HCT116 (cell line): Measurements from ENCODE around the gene CISH. TPM values are rescaled to one million over a fixed set of nuclear protein-coding genes. Genes with fewer than 3 reads are reported as not detected.

Source experiments
- ATAC-seq: fragments of 200-7000 bp; cut with Tn5 transposase; 2 replicates; pipeline ENCODE4 v1.9.1; 2020; ENCODE audit warnings: mild to moderate bottlenecking, moderate library complexity
- BruUV-seq: library from RNA; stranded (reverse); fragments of 400-500 nt; replicated peaks from 2 replicates; lab custom pipeline; 2021; lab: Mats Ljungman, UMichigan
- CTCF ChIA-PET: fragments of 300-600 bp; sonication (Branson Sonifier 250); formaldehyde crosslinking; loops from one replicate; lab custom pipeline; 2021; ENCODE audit warnings: antibody characterized with exemption; lab: Charles Lee
- POLR2A ChIA-PET: fragments of 300-600, 350-600 bp; sonication (Branson Sonifier 250); formaldehyde crosslinking; loops from one replicate; lab custom pipeline; 2021; ENCODE audit warnings: antibody characterized with exemption; lab: Charles Lee
- RAD21 ChIA-PET, 2 experiments: fragments of 300-600 bp; sonication (Branson Sonifier 250); formaldehyde crosslinking; loops; one replicate each; lab custom pipeline; 2023; ENCODE audit warnings: low total read pairs in 2 of 2; ENCODE audit not compliant: uncharacterized antibody in 2 of 2, unreplicated experiment in 2 of 2, low non-redundant PET in 1 of 2; lab: Charles Lee
- DNase-seq: peaks from one replicate; pipeline ENCODE4 v3.0.0-alpha.2; 2010; ENCODE audit warnings: low read depth, low spot score
- H2AFZ ChIP-seq: fragments of 200-600 bp; shearing (Covaris generic), sonication (generic); 2 replicates; pipeline ENCODE4 v1.6.1; 2017; ENCODE audit warnings: low read depth, mixed run types, mixed read lengths, antibody characterized with exemption, low read length; ENCODE audit not compliant: poor library complexity, severe bottlenecking
- H3K27ac ChIP-seq: 2 replicates; pipeline ENCODE4 v1.5.1; 2012; ENCODE audit warnings: low read depth, low read length
- H3K27me3 ChIP-seq: fragments of 200-600 bp; sonication (generic); 2 replicates; pipeline ENCODE4 v1.6.1; 2016; ENCODE audit warnings: mixed run types, low read length, mixed read lengths; ENCODE audit not compliant: insufficient read depth
- H3K36me3 ChIP-seq, 2 experiments: fragments of 200-500 bp in 1 of 2; fragments of 200-600 bp in 1 of 2; sonication (Bioruptor generic) in 1 of 2; sonication (generic) in 1 of 2; 2 replicates each; pipeline versions ENCODE4 v1.5.1 to v1.6.1; 2014 to 2016; ENCODE audit warnings: low read length in 2 of 2, inconsistent platforms in 1 of 2, mixed read lengths in 1 of 2, mixed run types in 1 of 2; ENCODE audit not compliant: insufficient read depth in 2 of 2, control insufficient read depth in 1 of 2
- H3K4me1 ChIP-seq, 2 experiments: fragments of 200-600 bp in 1 of 2; sonication (generic) in 1 of 2; 2 replicates each; pipeline versions ENCODE4 v1.5.1 to v1.6.1; 2012 to 2017; ENCODE audit warnings: low read length in 2 of 2, inconsistent platforms in 1 of 2, mild to moderate bottlenecking in 1 of 2, mixed read lengths in 1 of 2, mixed run types in 1 of 2, moderate library complexity in 1 of 2; ENCODE audit not compliant: insufficient read depth in 2 of 2, control insufficient read depth in 1 of 2
- H3K4me2 ChIP-seq: fragments of 200-600 bp; sonication (generic); 2 replicates; pipeline ENCODE4 v1.6.1; 2017; ENCODE audit warnings: mixed run types, low read length, mixed read lengths
- H3K4me3 ChIP-seq, 2 experiments: fragments of 200-600 bp in 1 of 2; sonication (generic) in 1 of 2; replicated peaks in 1 of 2; 2 replicates each; pipeline ENCODE4 v1.5.1; 2011 to 2016; ENCODE audit warnings: low read length in 2 of 2, control low read depth in 1 of 2, low read depth in 1 of 2, mild to moderate bottlenecking in 1 of 2, mixed read lengths in 1 of 2, mixed run types in 1 of 2
- H3K79me2 ChIP-seq: fragments of 200-600 bp; sonication (generic); 2 replicates; pipeline ENCODE4 v1.6.1; 2017; ENCODE audit warnings: mild to moderate bottlenecking, mixed run types, low read length, moderate library complexity, mixed read lengths; ENCODE audit not compliant: insufficient read depth
- H3K9ac ChIP-seq: fragments of 200-600 bp; sonication (generic); 2 replicates; pipeline ENCODE4 v1.6.1; 2016; ENCODE audit warnings: low read length, mixed read lengths
- H3K9me2 ChIP-seq: fragments of 200-600 bp; sonication (generic), shearing (Covaris generic); 2 replicates; pipeline ENCODE4 v1.6.1; 2017; ENCODE audit warnings: mixed run types, mild to moderate bottlenecking, moderate library complexity; ENCODE audit not compliant: insufficient read depth
- H3K9me3 ChIP-seq, 2 experiments: fragments of 200-500 bp in 1 of 2; fragments of 200-600 bp in 1 of 2; sonication (Bioruptor generic) in 1 of 2; sonication (generic) in 1 of 2; 2 replicates each; pipeline ENCODE4 v1.6.1; 2014 to 2017; ENCODE audit warnings: low read length in 2 of 2, mixed read lengths in 2 of 2, inconsistent platforms in 1 of 2, low read depth in 1 of 2, mild to moderate bottlenecking in 1 of 2, mixed run types in 1 of 2, moderate library complexity in 1 of 2; ENCODE audit not compliant: control insufficient read depth in 1 of 2, insufficient read depth in 1 of 2
- H4K20me1 ChIP-seq: fragments of 200-600 bp; sonication (generic), shearing (Covaris generic); 2 replicates; pipeline ENCODE4 v1.6.1; 2017; ENCODE audit warnings: mixed run types, mild to moderate bottlenecking, moderate library complexity; ENCODE audit not compliant: insufficient read depth
- CBX3 ChIP-seq: IDR thresholded peaks from 2 replicates; pipeline ENCODE4 v1.6.1; 2012; ENCODE audit warnings: low read depth
- CEBPB ChIP-seq: IDR thresholded peaks from 2 replicates; pipeline ENCODE4 v1.6.1; 2012; ENCODE audit warnings: low read depth
- EGR1 ChIP-seq: IDR thresholded peaks from 2 replicates; pipeline ENCODE4 v1.6.1; 2012; ENCODE audit warnings: low read depth
- ELF1 ChIP-seq: IDR thresholded peaks from 2 replicates; pipeline ENCODE4 v1.6.1; 2012; ENCODE audit warnings: low read depth, borderline replicate concordance
- EZH2 ChIP-seq: fragments of 200-600 bp; sonication (generic); IDR thresholded peaks from 2 replicates; pipeline ENCODE4 v1.6.1; 2017; ENCODE audit warnings: antibody characterized with exemption, mixed run types
- EZH2phosphoT487 ChIP-seq: fragments of 200-600 bp; IDR thresholded peaks from 2 replicates; pipeline ENCODE4 v1.6.1; 2018; ENCODE audit warnings: antibody characterized with exemption, borderline replicate concordance
- FOSL1 ChIP-seq: IDR thresholded peaks from 2 replicates; pipeline ENCODE4 v1.6.1; 2012; ENCODE audit warnings: low read depth
- POLR2AphosphoS5 ChIP-seq: IDR thresholded peaks from 2 replicates; pipeline ENCODE4 v1.6.1; 2011; ENCODE audit warnings: mild to moderate bottlenecking, low read depth, low read length, moderate library complexity
- RAD21 ChIP-seq: IDR thresholded peaks from 2 replicates; pipeline ENCODE4 v1.6.1; 2012; ENCODE audit warnings: low read depth, mild to moderate bottlenecking
- SIN3A ChIP-seq: IDR thresholded peaks from 2 replicates; pipeline ENCODE4 v1.6.1; 2012; ENCODE audit warnings: low read depth
- SP1 ChIP-seq: IDR thresholded peaks from 2 replicates; pipeline ENCODE4 v1.6.1; 2012; ENCODE audit warnings: low read depth
- SRF ChIP-seq: IDR thresholded peaks from 2 replicates; pipeline ENCODE4 v1.6.1; 2012; ENCODE audit warnings: low read depth
- YY1 ChIP-seq: IDR thresholded peaks from 2 replicates; pipeline ENCODE4 v1.6.1; 2011; ENCODE audit warnings: low read length, low read depth, moderate library complexity, mild to moderate bottlenecking; ENCODE audit not compliant: insufficient replicate concordance; ENCODE audit errors: extremely low read depth
- ZFX ChIP-seq: fragments of 450-650 bp; IDR thresholded peaks from 2 replicates; pipeline ENCODE4 v1.6.1; 2017
- ZNF274 ChIP-seq: fragments of 200-500 bp; sonication (Bioruptor generic); IDR thresholded peaks from 2 replicates; pipeline ENCODE4 v1.6.1; 2014; ENCODE audit warnings: mild to moderate bottlenecking, low read depth, low read length, inconsistent platforms
- intact Hi-C: fragments of 100-400 bp; cut with micrococcal nuclease; formaldehyde crosslinking; loops from 2 replicates; pipeline ENCODE4 v1.10.0; 2022
- total RNA-seq: library from RNA; stranded (reverse); gene quantifications from one replicate; pipeline ENCODE4 v1.2.1, GENCODE V29; 2021; ENCODE audit not compliant: unreplicated experiment
- TF ChIP-seq, protein P1 (sequence below): IDR thresholded peaks from 2 replicates; pipeline ENCODE4 v1.6.1; 2012
- TF ChIP-seq, protein P2 (sequence below), 3 experiments: fragments of 200-600 bp in 1 of 3; sonication (generic) in 1 of 3; IDR thresholded peaks in 2 of 3; conservative IDR thresholded peaks in 1 of 3; 2 replicates each; pipeline ENCODE4 v1.5.1; 2012 to 2017; ENCODE audit warnings: low read depth in 2 of 3, low read length in 2 of 3, antibody characterized with exemption in 1 of 3, borderline replicate concordance in 1 of 3, control low read depth in 1 of 3, mild to moderate bottlenecking in 1 of 3, mixed read lengths in 1 of 3, mixed run types in 1 of 3, moderate library complexity in 1 of 3; ENCODE audit not compliant: insufficient read depth in 1 of 3
- TF ChIP-seq, protein P3 (sequence below): IDR thresholded peaks from 2 replicates; pipeline ENCODE4 v1.6.1; 2012; ENCODE audit warnings: low read depth
- TF ChIP-seq, protein P4 (sequence below): IDR thresholded peaks from 2 replicates; pipeline ENCODE4 v1.6.1; 2012
- TF ChIP-seq, protein P5 (sequence below): IDR thresholded peaks from 2 replicates; pipeline ENCODE4 v1.6.1; 2011; ENCODE audit warnings: mild to moderate bottlenecking, low read length, moderate library complexity; ENCODE audit not compliant: insufficient replicate concordance; ENCODE audit errors: extremely low read depth

The CISH gene
- total RNA-seq, 1 experiment from 2014 or later: 4.5 TPM

DNA sequence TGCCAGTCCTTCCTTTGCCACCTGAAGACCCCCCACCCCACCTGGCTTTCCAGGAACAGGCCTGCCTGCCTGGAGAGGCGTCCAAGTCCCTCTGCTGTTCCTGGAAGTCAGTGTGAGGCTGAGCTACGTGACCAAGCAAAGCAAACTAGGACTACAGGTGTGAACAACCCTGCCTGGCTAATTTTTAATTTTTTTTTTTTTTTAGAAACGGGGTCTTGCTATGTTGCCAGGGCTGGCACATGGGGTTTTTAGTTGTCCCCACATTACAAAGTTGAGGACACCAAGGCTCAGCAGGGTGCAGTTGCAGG is 24.9 kb downstream of the CISH start:
- ATAC-seq (no peak), DNase-seq (no peak)
- RAD21 ChIA-PET: interaction anchor here in 1 of 2 experiments (0.7 kb wide), 1 partner anchor 999 kb away, joined by 3 read pairs; no protein-coding TSS in a partner anchor
- no peaks in the 10 kb centered on the region for H3K9me2 ChIP-seq
- no peak overlapping the region for H2AFZ ChIP-seq
- H4K20me1 ChIP-seq: no peaks in the 10 kb centered on the region
- no peak overlapping the region for H3K9ac ChIP-seq
- no peaks in the 10 kb centered on the region for H3K27me3 ChIP-seq
- peaks cover 7 to 12% of the 10 kb centered on the region in 2 experiments; a peak in 3 of 4 replicates for H3K4me1 ChIP-seq
- H3K27ac ChIP-seq: no peak overlapping the region
- POLR2A ChIA-PET: no interaction called here
- H3K36me3 ChIP-seq: no peaks in the 10 kb centered on the region
- H3K79me2 ChIP-seq: no peaks in the 10 kb centered on the region
- H3K4me2 ChIP-seq: no peak overlapping the region
- CTCF ChIA-PET: interaction anchor here (1.5 kb wide), 1 partner anchor 25 kb away, joined by 3 read pairs; the partner anchor contains the start of gene CISH
- H3K4me3 ChIP-seq: no peak overlapping the region
- no peaks in the 10 kb centered on the region for H3K9me3 ChIP-seq
- TF ChIP-seq ZNF274 (no peak), EGR1 (no peak), RAD21 (no peak), SP1 (no peak), POLR2AphosphoS5 (no peak), SRF (no peak), FOSL1 (no peak), EZH2phosphoT487 (no peak), ELF1 (no peak), CEBPB (no peak), CBX3 (no peak), EZH2 (no peak), ZFX (no peak), YY1 (no peak), SIN3A (no peak)
- TF ChIP-seq, protein P1, sequence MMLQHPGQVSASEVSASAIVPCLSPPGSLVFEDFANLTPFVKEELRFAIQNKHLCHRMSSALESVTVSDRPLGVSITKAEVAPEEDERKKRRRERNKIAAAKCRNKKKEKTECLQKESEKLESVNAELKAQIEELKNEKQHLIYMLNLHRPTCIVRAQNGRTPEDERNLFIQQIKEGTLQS: no peak
- TF ChIP-seq, protein P2, sequence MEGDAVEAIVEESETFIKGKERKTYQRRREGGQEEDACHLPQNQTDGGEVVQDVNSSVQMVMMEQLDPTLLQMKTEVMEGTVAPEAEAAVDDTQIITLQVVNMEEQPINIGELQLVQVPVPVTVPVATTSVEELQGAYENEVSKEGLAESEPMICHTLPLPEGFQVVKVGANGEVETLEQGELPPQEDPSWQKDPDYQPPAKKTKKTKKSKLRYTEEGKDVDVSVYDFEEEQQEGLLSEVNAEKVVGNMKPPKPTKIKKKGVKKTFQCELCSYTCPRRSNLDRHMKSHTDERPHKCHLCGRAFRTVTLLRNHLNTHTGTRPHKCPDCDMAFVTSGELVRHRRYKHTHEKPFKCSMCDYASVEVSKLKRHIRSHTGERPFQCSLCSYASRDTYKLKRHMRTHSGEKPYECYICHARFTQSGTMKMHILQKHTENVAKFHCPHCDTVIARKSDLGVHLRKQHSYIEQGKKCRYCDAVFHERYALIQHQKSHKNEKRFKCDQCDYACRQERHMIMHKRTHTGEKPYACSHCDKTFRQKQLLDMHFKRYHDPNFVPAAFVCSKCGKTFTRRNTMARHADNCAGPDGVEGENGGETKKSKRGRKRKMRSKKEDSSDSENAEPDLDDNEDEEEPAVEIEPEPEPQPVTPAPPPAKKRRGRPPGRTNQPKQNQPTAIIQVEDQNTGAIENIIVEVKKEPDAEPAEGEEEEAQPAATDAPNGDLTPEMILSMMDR (IDR thresholded peaks at IDR 0.05 in 2 of 3, conservative IDR thresholded peaks at IDR 0.05 in 1 of 3; ENCODE audit: borderline replicate concordance in 1 of 3, insufficient read depth in 1 of 3, low read depth in 2 of 3, low read length in 2 of 3): no peak
- TF ChIP-seq, protein P3, sequence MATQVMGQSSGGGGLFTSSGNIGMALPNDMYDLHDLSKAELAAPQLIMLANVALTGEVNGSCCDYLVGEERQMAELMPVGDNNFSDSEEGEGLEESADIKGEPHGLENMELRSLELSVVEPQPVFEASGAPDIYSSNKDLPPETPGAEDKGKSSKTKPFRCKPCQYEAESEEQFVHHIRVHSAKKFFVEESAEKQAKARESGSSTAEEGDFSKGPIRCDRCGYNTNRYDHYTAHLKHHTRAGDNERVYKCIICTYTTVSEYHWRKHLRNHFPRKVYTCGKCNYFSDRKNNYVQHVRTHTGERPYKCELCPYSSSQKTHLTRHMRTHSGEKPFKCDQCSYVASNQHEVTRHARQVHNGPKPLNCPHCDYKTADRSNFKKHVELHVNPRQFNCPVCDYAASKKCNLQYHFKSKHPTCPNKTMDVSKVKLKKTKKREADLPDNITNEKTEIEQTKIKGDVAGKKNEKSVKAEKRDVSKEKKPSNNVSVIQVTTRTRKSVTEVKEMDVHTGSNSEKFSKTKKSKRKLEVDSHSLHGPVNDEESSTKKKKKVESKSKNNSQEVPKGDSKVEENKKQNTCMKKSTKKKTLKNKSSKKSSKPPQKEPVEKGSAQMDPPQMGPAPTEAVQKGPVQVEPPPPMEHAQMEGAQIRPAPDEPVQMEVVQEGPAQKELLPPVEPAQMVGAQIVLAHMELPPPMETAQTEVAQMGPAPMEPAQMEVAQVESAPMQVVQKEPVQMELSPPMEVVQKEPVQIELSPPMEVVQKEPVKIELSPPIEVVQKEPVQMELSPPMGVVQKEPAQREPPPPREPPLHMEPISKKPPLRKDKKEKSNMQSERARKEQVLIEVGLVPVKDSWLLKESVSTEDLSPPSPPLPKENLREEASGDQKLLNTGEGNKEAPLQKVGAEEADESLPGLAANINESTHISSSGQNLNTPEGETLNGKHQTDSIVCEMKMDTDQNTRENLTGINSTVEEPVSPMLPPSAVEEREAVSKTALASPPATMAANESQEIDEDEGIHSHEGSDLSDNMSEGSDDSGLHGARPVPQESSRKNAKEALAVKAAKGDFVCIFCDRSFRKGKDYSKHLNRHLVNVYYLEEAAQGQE: no peak
- TF ChIP-seq, protein P4, sequence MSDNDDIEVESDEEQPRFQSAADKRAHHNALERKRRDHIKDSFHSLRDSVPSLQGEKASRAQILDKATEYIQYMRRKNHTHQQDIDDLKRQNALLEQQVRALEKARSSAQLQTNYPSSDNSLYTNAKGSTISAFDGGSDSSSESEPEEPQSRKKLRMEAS: no peak
- TF ChIP-seq, protein P5, sequence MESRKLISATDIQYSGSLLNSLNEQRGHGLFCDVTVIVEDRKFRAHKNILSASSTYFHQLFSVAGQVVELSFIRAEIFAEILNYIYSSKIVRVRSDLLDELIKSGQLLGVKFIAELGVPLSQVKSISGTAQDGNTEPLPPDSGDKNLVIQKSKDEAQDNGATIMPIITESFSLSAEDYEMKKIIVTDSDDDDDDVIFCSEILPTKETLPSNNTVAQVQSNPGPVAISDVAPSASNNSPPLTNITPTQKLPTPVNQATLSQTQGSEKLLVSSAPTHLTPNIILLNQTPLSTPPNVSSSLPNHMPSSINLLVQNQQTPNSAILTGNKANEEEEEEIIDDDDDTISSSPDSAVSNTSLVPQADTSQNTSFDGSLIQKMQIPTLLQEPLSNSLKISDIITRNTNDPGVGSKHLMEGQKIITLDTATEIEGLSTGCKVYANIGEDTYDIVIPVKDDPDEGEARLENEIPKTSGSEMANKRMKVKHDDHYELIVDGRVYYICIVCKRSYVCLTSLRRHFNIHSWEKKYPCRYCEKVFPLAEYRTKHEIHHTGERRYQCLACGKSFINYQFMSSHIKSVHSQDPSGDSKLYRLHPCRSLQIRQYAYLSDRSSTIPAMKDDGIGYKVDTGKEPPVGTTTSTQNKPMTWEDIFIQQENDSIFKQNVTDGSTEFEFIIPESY: no peak
- intact Hi-C loops: no loop called here
- BruUV-seq: no TSS peak
